Naive thymus-derived CD8-positive, alpha-beta T cell (primary cell): ENCODE measurements around the gene SLFN11. TPM values are rescaled to one million over a fixed set of nuclear protein-coding genes. Genes with fewer than 3 reads are reported as not detected.

Experiments used
- ATAC-seq, 2 donors: fragments of 150-1000 bp; cut with Tn5 transposase in 1 of 2; sonication (Bioruptor Pico), chemical (Tn5 transposase) in 1 of 2; 1 replicate in 1 of 2; 2 replicates in 1 of 2; pipeline ENCODE4 v1.10.0; 2021; ENCODE audit warnings: mild to moderate bottlenecking in 2 of 2, moderate library complexity in 2 of 2
- POLR2A ChIA-PET: fragments of 350-600 bp; sonication (Branson Sonifier 250); formaldehyde crosslinking; loops from one replicate; lab custom pipeline; 2021; ENCODE audit warnings: antibody characterized with exemption; lab: Charles Lee
- DNase-seq, 10 donors: peaks; one replicate each; pipeline versions ENCODE4 v3.0.0 to v3.0.0-alpha.2; 2020 to 2022
- H3K27ac Mint-ChIP-seq, 10 donors: one replicate each; pipeline ENCODE4 v1.8.0; 2020 to 2022; ENCODE audit warnings: mild to moderate bottlenecking in 10 of 10, mixed read lengths in 10 of 10, moderate library complexity in 4 of 10, inconsistent platforms in 1 of 10
- H3K27me3 Mint-ChIP-seq, 5 donors: one replicate each; pipeline ENCODE4 v1.8.0; 2021 to 2022; ENCODE audit warnings: mixed read lengths in 5 of 5
- H3K36me3 Mint-ChIP-seq, 3 donors: one replicate each; pipeline ENCODE4 v1.8.0; 2020 to 2022; ENCODE audit warnings: mixed read lengths in 3 of 3, mild to moderate bottlenecking in 2 of 3, inconsistent platforms in 1 of 3
- H3K4me1 Mint-ChIP-seq, 4 donors: one replicate each; pipeline ENCODE4 v1.8.0; 2021 to 2022; ENCODE audit warnings: mixed read lengths in 4 of 4
- H3K4me3 Mint-ChIP-seq, 10 donors: one replicate each; pipeline ENCODE4 v1.8.0; 2020 to 2022; ENCODE audit warnings: mild to moderate bottlenecking in 10 of 10, mixed read lengths in 10 of 10, moderate library complexity in 6 of 10, inconsistent platforms in 1 of 10
- H3K9me3 Mint-ChIP-seq, 9 donors: one replicate each; pipeline ENCODE4 v1.8.0; 2020 to 2022; ENCODE audit warnings: mixed read lengths in 9 of 9, mild to moderate bottlenecking in 3 of 9, inconsistent platforms in 1 of 9, moderate library complexity in 1 of 9
- polyA plus RNA-seq, 3 donors: library from polyadenylated mRNA; unstranded; fragments of 300-500 nt; fragmentation: Illumina TruSeq; gene quantifications; one replicate each; pipeline ENCODE4 v1.2.3, GENCODE V29; 2021
- total RNA-seq, 8 experiments: library from RNA in 2 of 8; stranded (reverse) in 2 of 8; gene quantifications; one replicate each; pipeline ENCODE4 v1.2.3 and lab custom pipeline; 2021 to 2026

Gene SLFN11
- total and polyA plus RNA-seq, 5 experiments from 2014 or later, result 4.8 to 16.0 (median 10.8) TPM

DNA sequence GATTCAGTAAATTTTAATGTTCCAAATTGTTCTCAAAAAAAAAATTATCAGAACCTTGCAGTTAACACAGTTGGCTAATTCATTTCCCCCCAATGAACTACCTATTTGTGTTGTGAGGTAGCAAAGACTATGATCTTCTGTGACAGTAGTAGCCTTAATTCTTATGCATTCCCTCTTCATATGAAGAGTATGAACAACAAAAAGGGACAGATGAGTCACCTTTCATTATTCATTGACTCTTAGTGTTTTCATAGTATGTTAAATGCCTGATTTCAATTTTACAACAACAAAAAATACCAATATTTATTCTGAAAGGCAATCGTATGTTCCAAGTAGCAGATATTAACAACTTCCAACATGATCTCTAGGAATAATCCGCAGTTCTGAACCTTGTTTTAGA lies 3.6 kb upstream of the SLFN11 start:
- Mint-ChIP-seq H3K27ac (peak overlapping the region in 3 of 10 donors; percentile 12 to 31 (median 22)), H3K4me1 (peaks cover 16 to 49% (median 24%) of the 10 kb centered on the region in 4 donors), H3K36me3 (no peaks in the 10 kb centered on the region), H3K4me3 (no peak overlapping the region), H3K9me3 (no peaks in the 10 kb centered on the region), H3K27me3 (no peaks in the 10 kb centered on the region)
- POLR2A ChIA-PET, result no interaction called here
- ATAC-seq (no peak), DNase-seq (no peak)

DNA sequence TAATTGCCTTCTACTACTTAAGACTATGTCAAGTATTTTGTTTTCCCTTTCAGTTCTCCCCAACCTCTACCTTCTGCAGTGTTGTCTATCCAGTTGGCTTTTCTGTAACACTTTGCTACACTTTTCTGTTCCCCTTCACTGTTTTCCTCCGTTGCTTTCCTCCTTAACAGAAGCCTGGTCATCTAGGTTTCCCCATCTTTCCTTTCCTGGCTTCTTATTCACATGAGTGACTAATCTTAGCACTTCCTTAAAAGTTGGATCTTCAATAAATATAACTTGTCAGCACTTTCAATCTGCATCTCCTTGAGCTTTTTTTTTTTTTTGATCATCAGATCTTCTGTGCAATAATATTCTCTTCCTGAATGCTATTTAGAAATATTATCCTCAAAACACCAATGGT lies 2.8 kb upstream of the SLFN11 start:
- no peaks in the 10 kb centered on the region for H3K36me3 Mint-ChIP-seq
- H3K4me1 Mint-ChIP-seq, result peaks cover 21 to 49% (median 32%) of the 10 kb centered on the region in 4 donors
- no peak for DNase-seq
- no peak for ATAC-seq
- H3K9me3 Mint-ChIP-seq, result peaks cover 0 to 1% (median 0%) of the 10 kb centered on the region in 9 donors
- H3K27me3 Mint-ChIP-seq, result no peaks in the 10 kb centered on the region
- POLR2A ChIA-PET, result no interaction called here
- H3K27ac Mint-ChIP-seq, result peak overlapping the region in 9 of 10 donors; percentile 26 to 86 (median 73)
- H3K4me3 Mint-ChIP-seq, result peak overlapping the region in 2 of 10 donors; percentile 54 to 57

DNA sequence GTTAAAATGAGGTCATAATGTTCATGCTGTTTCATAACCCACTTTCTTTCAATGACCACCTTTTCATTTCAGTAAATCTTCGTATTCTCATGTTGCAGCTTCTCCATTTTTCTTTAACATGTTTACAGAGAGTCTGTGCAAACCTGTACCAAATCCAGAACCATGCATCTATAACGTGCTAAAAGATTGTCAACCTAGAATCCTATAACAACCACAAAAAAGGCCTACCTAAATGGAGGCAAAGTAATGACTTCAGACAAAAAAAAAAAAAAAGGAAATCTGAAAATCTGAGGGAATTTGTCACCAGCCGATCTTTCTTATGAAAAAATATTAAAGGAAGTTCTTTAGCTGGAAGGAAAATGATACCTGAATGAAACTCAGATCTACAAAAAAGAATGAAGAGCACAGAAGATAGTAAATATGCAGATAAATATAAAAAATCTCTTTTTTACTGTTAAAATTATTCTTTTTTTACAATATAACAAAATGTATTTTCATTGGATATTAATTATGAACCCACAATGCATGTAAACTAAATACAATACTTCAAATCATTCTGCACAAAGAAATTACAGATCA lies 1.4 kb upstream of the SLFN11 start:
- Mint-ChIP-seq H3K36me3 (peaks cover 0 to 8% (median 5%) of the 10 kb centered on the region in 3 donors), H3K9me3 (peaks cover 2 to 15% (median 7%) of the 10 kb centered on the region in 9 donors), H3K4me3 (peak overlapping the region; percentile 93 to 100 (median 98)), H3K27ac (peak overlapping the region; percentile 93 to 100 (median 98)), H3K27me3 (no peaks in the 10 kb centered on the region), H3K4me1 (peaks cover 26 to 56% (median 42%) of the 10 kb centered on the region in 4 donors)
- peak in 1 of 2 donors; percentile 2 for ATAC-seq
- POLR2A ChIA-PET, result interaction anchor here (1.4 kb wide), 1 partner anchor 10 kb away, joined by 4 read pairs; no protein-coding TSS in a partner anchor
- DNase-seq, result no peak

DNA sequence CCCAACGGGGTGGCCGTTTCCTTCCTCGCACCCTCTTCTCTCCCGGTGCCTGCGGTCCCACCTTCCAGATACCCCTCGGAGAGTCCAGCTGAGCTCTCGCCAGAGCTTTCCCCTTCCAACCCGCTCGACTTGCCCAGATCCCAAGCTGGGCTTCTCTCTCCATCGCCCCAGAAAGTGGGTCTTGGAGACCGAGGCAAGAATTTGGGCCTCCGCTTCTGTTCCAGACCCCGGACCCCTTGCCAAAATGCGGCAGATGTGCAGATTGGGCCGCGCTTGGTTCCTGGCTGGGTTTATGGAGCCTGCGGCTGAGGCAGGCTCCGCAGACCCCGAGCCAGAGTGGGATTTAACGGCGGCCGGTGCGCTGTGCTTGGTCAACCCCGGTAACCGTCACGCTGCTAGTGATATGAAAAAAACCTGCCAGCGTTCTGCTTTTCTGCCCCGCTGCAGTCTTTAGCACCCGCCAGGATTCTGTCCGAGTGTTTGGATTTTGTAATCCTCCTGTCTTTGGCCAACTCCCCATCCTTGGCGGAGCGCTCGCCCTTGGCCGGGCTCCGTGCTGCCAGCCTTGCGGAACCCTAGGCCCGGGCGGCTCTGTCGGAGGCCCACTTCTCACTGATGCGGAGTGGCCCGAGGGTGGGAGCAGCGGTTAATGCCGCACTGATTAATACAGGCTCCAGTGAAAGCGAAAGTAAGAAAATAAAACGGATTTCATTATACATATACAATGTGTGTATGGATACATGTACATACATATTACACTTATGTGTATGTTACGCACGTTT lies 754 bp upstream of the SLFN11 start:
- H3K9me3 Mint-ChIP-seq, result peaks cover 2 to 22% (median 11%) of the 10 kb centered on the region in 9 donors
- POLR2A ChIA-PET, result interaction anchor here (0.6 to 2.4 kb wide), 12 partner anchors 11 to 205 kb away, joined by 3 to 12 read pairs (median 6); partner anchors contain the start of genes PEX12, SLFN12L and SLFN13

DNA sequence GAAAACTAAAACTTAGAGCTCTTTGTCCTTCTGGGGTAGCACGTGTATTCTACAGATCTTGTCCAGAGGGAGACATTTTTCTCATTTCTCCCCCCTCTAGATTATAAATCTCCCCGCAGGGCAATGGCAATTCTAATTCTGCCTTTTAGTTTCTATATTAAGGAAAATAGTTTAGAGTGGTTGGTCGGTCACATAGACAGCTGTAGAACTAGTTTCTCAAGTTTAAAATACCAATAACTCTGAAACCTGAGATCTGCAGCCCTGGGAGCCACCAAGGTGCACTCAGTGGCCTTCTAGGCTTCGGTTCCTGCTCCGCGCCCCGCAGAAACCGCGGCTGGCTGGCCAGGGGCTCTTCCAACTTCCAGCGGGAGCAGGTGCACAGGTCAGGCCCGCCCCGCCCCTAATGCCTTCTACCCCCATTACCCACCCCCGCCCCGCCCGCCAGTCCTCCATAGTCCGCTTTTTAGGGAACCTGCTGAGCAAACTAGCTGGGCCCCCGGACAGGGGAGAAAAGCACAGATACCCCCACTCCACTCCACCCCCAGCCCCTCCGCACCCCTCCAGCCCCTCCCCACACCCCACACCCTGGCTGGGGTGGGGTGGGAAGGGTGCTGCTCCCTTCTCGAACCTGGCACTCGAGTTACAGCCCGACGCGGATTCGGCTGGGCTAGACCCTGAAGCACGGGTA lies 431 bp downstream of the SLFN11 start:
- Mint-ChIP-seq H3K27me3 (no peaks in the 10 kb centered on the region), H3K9me3 (peaks cover 2 to 22% (median 11%) of the 10 kb centered on the region in 9 donors), H3K4me3 (peak overlapping the region; percentile 93 to 100 (median 98)), H3K27ac (peak overlapping the region; percentile 93 to 100 (median 98)), H3K36me3 (peaks cover 0 to 13% (median 10%) of the 10 kb centered on the region in 3 donors), H3K4me1 (peaks cover 31 to 67% (median 56%) of the 10 kb centered on the region in 4 donors)
- ATAC-seq (peak in 1 of 2 donors; percentile 38), DNase-seq (peak in 6 of 10 donors; percentile 4 to 35 (median 18))
- POLR2A ChIA-PET, result interaction anchor here (0.6 to 2.4 kb wide), 14 partner anchors 12 to 436 kb away, joined by 3 to 12 read pairs (median 6); partner anchors contain the start of genes PEX12, SLFN12L, SLFN13 and SLFN5

More for the DNA sequence above, 754 bp upstream of the SLFN11 start:
- peak; percentile 33 to 51 for ATAC-seq
- Mint-ChIP-seq H3K36me3 (peaks cover 0 to 13% (median 10%) of the 10 kb centered on the region in 3 donors), H3K4me3 (peak overlapping the region; percentile 93 to 100 (median 98)), H3K27me3 (no peaks in the 10 kb centered on the region), H3K4me1 (peaks cover 26 to 61% (median 47%) of the 10 kb centered on the region in 4 donors), H3K27ac (peak overlapping the region; percentile 93 to 100 (median 98))
- DNase-seq, result peak in 7 of 10 donors; percentile 12 to 48 (median 24)

DNA sequence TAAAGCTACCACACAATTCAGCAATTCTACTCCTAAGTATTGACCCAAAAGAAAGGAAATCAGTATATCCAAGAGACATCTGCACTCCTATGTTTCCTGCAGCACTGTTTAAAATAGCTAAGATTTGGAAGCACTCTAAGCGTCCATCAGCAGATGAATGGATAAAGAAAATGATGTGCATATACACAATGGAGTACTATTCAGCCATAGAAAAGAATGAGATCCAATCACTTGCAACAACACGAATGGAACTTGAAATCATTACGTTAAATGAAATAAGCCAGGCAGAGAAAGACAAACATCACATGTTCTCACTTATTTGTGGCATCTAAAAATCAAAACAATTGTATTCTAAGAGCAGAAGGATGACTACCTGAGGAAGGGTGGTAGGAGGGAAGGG lies 1.5 kb downstream of the SLFN11 start:
- Mint-ChIP-seq H3K27me3 (no peaks in the 10 kb centered on the region), H3K4me3 (peak overlapping the region; percentile 27 to 98 (median 64)), H3K9me3 (peaks cover 2 to 22% (median 11%) of the 10 kb centered on the region in 9 donors), H3K4me1 (peaks cover 32 to 68% (median 58%) of the 10 kb centered on the region in 4 donors), H3K27ac (peak overlapping the region in 9 of 10 donors; percentile 0 to 76 (median 47)), H3K36me3 (peaks cover 0 to 13% (median 10%) of the 10 kb centered on the region in 3 donors)
- DNase-seq (no peak), ATAC-seq (no peak)
- POLR2A ChIA-PET, result interaction anchor here (1.4 kb wide), 1 partner anchor 59 kb away, joined by 4 read pairs; no protein-coding TSS in a partner anchor

DNA sequence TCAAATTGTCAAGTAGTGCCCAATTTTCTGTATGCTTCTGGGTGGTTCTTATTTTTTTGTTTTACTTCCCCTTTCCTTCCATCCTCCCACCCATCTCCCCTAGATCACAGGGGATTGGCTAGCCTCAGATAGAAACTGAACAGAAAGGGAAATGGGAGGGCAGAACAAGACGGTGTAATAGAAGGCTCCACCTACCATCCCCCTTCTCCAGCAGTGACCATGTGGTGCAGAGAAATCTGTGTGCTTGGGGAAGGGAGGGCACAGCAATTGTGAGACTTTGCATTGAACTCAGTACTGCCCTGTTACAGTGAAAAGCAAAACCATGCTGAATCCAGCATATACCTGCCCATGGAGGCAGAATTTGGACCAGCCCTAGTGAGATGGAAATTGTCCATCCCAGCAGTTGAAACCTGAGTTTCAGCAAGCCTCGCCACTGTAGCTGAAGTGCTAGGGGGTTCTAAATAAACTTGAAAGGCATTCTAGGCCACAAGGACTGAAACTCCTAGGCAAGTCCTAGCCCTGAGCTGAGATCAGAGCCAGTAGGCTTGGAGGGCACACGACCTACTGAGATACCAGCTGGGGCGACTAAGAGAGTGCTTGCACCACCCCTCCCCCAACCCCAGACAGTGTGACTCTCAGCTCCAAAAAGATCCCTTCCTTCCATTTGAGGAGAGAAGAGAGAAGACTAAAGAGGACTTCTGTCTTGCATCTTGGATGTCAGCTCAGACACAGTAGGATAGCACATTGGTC lies 5.2 kb downstream of the SLFN11 start:
- POLR2A ChIA-PET, result interaction anchor here (0.6 to 1.6 kb wide), 7 partner anchors 29 to 171 kb away, joined by 3 to 6 read pairs (median 4); no protein-coding TSS in a partner anchor
- peaks cover 30 to 62% (median 54%) of the 10 kb centered on the region in 4 donors for H3K4me1 Mint-ChIP-seq
- DNase-seq, result peak in 8 of 10 donors; percentile 16 to 63 (median 40)
- peaks cover 2 to 22% (median 11%) of the 10 kb centered on the region in 9 donors for H3K9me3 Mint-ChIP-seq
- peak overlapping the region; percentile 50 to 72 (median 64) for H3K4me3 Mint-ChIP-seq
- H3K36me3 Mint-ChIP-seq, result peaks cover 13 to 24% (median 17%) of the 10 kb centered on the region in 3 donors
- peak overlapping the region; percentile 37 to 88 (median 82) for H3K27ac Mint-ChIP-seq
- no peaks in the 10 kb centered on the region for H3K27me3 Mint-ChIP-seq
- peak; percentile 92 to 98 for ATAC-seq

DNA sequence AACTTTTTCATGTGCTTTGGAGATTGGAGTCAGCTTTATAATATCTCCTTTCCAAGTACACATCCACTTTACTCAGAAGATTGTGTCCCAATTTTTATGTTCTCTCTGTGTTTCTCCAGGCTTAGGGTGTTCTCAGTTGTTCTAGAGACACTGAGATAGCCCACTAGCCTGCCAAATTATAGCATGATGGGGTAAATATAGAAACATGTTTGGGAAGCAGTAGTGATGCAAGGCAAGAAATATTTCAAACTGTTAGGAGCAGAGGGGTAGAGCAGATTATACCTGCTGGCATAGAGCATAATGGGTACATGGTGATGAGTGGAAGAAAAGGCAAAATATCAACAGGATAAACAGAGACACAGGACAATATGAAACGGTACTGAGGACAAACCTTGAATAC lies 12.4 kb downstream of the SLFN11 start:
- POLR2A ChIA-PET, result no interaction called here
- H3K36me3 Mint-ChIP-seq, result peaks cover 12 to 66% (median 42%) of the 10 kb centered on the region in 3 donors
- H3K9me3 Mint-ChIP-seq, result no peaks in the 10 kb centered on the region
- ATAC-seq, result no peak
- no peak for DNase-seq
- no peak overlapping the region for H3K4me3 Mint-ChIP-seq
- H3K4me1 Mint-ChIP-seq, result peaks cover 11 to 35% (median 20%) of the 10 kb centered on the region in 4 donors
- no peaks in the 10 kb centered on the region for H3K27me3 Mint-ChIP-seq
- H3K27ac Mint-ChIP-seq, result no peak overlapping the region

DNA sequence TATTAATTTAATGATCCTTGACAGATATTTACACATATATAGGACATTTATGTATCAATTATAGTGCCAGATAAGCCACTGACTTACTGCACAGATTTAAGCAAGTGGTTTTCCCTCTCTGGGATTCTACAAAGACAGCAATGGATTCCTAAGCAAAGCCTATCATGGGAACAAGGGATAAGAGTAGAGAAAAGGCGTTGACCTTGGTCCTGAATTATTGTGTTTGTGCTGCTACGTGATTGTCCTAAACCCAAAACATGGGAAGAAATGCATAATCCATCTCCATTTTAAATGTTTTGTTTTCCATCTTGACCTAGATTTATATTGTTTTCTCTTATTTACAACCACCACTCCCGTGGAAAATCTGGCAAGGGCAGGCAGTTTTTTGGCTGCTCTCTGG lies 14.0 kb downstream of the SLFN11 start:
- Mint-ChIP-seq H3K27me3 (no peaks in the 10 kb centered on the region), H3K4me3 (no peak overlapping the region), H3K4me1 (peaks cover 3 to 27% (median 17%) of the 10 kb centered on the region in 4 donors), H3K9me3 (no peaks in the 10 kb centered on the region), H3K27ac (no peak overlapping the region), H3K36me3 (peaks cover 17 to 72% (median 40%) of the 10 kb centered on the region in 3 donors)
- ATAC-seq (no peak), DNase-seq (no peak)
- POLR2A ChIA-PET, result no interaction called here

DNA sequence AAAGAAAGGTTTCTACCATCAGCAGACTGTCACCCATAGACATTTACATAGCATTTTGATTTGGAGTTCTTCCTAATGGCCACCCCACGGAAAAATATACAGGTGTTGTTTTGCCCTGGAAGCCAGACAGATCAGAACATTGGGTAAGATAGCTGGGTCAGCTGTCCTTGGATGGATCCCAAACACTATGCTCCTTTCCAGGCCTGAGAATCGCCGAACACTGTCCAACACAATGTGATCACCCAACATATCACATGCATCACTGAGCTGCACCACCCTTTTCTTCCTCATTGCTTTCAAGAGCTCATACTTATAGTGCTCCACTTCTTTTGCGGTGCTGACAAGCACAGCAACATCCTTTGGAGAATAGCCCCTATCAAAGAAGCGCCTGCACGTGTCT lies 21.1 kb downstream of the SLFN11 start:
- ATAC-seq, result no peak
- peaks cover 11 to 37% (median 11%) of the 10 kb centered on the region in 3 donors for H3K36me3 Mint-ChIP-seq
- H3K4me3 Mint-ChIP-seq, result no peak overlapping the region
- H3K4me1 Mint-ChIP-seq, result peaks cover 4 to 12% (median 7%) of the 10 kb centered on the region in 4 donors
- POLR2A ChIA-PET, result interaction anchor here (0.6 to 1.0 kb wide), 2 partner anchors 39 to 110 kb away, joined by 3 to 4 read pairs; partner anchors contain the start of gene SLFN5
- H3K27me3 Mint-ChIP-seq, result no peaks in the 10 kb centered on the region
- no peak for DNase-seq
- no peak overlapping the region for H3K27ac Mint-ChIP-seq
- H3K9me3 Mint-ChIP-seq, result no peaks in the 10 kb centered on the region

DNA sequence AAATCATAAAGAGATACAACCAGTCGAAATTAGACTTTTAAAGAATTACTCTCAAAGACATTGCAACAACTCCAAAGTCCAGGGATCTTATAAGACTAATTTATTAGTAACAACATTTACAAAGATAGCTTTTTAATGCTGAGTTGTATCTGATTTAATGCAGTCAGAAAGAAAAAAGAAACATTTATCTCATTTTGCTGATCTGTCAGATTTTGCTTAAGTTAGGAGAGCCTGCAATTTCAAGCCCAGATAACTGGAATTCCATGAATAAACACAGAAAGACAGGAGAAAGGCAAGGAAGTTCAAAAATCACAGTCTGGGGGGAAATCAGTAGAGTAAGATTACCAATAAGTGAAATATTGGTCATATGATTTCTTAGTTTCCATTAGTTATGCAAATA lies 22.9 kb downstream of the SLFN11 start:
- peaks cover 11 to 26% (median 11%) of the 10 kb centered on the region in 3 donors for H3K36me3 Mint-ChIP-seq
- no peak overlapping the region for H3K4me3 Mint-ChIP-seq
- no peaks in the 10 kb centered on the region for H3K27me3 Mint-ChIP-seq
- H3K9me3 Mint-ChIP-seq, result no peaks in the 10 kb centered on the region
- DNase-seq, result no peak
- ATAC-seq, result no peak
- peaks cover 14 to 26% (median 18%) of the 10 kb centered on the region in 4 donors for H3K4me1 Mint-ChIP-seq
- POLR2A ChIA-PET, result no interaction called here
- peak overlapping the region in 2 of 10 donors; percentile 2 to 53 for H3K27ac Mint-ChIP-seq
